Globus pallidus (tissue), 1 donor: ENCODE data around the gene B3GALNT2.
A peak's percentile ranks its signal among the peaks of the same experiment; 100 is the strongest.
"Not testable (repeated sequence)": the region's sequence is repeated elsewhere in the genome, so short reads cannot be mapped to it uniquely, and the experiment has no call there.

ENCODE experiments used
- DNase-seq: peaks from one replicate; pipeline ENCODE4 v3.0.0-alpha.2; 2015; ENCODE audit warnings: low spot score

The B3GALNT2 gene

DNA sequence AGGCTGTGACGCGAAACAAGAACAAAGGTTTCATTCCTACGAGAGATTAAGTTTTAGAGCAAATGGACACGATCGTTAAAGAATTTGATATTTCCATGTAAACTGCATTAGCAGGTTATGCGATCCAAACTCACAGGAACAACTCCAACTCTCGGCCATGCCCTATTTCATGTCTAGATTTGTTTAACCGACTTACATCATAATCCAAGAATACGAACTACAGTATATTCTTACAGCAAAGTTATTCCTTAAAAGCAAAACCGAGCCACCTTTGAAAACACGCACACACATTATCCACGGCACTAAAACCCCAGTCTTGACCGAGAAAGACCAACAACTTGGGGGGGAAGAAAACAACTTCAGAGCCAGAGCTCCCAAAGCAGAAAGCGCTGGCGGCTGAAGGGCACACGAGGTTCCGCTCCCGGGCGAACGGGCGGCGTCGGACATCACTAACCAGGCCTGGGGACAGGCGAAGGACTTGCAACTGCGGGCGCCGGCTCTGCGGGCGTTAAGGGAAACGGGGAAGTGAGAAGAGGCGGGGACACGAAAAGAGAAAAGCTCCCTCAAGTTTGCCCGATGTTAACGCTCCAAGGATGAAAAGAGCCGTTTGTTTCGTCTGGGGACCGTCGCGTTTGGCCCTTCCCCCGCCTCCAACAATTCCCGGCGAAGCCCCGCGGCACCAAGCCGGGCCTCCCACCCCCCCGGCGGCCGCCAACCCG lies 690 bp downstream of the B3GALNT2 start:
- peak; percentile 63 for DNase-seq

DNA sequence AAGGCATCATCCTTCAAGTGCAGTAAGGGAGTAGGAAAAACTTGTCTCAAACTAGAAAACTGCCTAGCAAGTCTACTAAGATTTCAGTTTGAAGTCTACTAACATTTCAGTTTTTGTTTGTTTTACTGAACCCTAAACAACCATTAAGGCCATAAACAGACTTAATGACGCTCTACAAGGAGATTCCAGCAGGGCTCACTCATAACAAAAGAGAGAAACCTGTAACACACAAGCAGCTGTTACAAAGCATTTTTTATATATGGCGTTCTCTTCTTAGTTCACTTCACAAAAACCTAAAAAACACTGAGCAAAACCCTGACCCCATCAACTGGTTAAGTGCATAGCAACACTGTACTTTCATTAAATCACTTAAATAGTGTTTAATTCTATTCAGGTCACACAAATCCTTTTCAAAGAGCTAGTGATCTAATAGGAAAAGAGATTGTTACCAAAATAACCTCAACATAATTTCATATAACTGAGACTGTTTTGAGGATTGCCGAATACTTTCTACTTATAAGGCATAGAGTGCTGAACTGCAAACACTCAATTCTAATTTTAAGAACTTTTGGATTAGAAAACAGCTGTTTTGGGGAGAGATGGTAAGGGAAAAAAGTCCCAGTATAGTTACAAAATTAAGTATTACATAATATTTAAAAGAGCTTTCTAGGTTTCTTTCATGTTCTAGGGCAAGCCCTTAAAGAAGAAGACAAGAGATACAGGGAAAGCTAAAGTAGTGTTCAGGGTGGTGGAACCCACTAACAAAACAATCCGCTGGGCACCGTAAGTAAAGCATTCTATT lies 1.4 kb downstream of the B3GALNT2 start:
- DNase-seq = peak; percentile 4

DNA sequence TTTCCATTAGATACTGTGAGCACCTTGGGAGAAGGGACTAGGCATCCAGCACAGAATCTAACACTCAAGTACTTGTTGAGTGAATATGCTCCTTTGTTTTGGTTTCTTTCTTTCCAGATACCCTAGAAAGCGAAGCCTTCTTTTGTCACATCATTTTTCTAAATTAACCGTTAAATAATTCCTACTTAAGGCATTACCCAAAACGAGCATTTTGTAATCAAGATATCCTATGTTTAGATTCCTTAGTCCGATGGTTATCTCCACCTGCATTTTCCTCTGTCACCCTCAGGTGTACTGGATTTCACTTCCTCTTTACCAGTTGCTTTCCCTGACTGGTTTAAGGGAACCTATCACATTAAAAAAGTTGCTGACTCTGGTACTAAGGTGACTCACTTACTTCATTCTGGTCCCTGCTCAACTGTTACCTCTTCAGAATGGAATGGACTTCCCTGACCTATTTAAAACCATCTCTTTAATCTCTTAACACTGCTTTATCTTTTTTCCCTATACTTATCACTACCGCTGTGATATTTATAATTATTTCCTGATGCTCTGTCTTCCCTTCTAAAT lies 3.2 kb downstream of the B3GALNT2 start:
- DNase-seq = no peak

DNA sequence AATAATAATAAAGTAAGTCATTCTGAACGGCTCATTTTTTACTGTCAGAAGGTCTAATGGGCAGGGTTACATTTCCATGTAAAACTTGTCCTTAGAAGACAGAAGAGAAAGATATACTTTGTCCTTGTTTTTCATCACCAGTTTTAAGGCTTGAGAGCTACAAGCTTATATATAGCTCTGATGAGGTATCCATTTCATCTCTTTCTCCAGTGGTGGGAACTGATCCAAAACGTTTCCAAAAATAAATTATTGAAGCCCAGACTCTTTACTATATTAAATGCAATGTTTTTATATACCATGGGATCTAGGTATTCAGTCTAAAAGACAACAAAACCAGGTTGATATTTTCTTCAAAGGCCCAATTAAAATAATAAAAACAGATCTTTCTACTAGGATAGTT lies 8.7 kb downstream of the B3GALNT2 start:
- DNase-seq = no peak

DNA sequence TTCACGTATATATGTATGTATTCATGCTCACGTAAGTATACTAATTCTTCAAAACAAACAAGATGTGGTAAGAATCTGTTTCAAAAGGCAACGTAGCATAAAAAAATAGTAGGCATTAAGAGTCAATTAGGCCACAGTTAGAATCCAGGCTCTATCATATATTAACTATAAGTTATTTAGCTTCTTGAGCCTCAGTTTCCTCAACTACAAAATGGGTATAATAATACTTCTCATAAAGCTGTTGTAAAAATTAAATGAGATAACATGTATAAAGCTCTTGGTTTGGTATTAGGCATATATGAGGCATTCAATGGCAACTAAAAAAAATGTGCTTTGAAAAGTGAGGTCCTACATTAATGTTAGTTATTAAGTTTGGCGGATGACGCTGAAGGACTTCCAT lies 9.2 kb downstream of the B3GALNT2 start:
- no peak for DNase-seq

DNA sequence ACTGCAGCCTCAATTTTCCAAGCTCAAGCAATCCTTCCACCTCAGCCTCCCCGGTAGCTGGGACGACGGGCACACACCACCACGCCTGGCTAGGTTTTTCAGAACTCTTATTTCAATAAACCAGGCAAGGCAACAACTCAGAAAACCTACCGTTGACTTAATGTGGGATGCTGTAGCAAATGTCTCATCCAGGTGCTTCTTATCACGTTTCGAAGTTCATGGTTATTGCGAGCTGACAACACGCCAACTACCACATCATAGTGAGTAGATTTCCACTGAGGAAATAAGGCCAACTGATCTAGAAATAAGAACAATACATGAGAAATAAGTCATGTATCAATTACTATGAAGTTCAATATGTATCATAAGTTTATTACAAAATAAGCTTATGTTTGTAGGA lies 9.7 kb downstream of the B3GALNT2 start:
- DNase-seq = no peak

DNA sequence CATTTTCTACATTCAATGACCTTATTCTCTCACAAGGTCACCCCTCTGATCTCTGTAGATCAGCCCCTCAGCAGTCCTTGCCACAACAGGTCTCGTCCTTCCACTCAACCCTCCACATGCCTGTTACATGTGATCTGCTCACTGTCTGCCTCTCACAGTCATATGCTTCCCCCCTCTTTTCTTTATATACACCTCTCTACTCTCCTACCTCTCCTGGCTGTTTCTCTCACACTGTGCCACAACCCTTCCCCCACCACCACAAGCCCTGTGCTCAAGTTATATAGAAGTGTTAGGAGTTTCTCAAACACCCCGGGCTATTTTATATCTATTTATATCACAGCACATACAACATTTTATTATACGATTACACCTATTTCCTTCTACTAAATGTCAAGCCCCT lies 12.6 kb downstream of the B3GALNT2 start:
- DNase-seq = no peak

DNA sequence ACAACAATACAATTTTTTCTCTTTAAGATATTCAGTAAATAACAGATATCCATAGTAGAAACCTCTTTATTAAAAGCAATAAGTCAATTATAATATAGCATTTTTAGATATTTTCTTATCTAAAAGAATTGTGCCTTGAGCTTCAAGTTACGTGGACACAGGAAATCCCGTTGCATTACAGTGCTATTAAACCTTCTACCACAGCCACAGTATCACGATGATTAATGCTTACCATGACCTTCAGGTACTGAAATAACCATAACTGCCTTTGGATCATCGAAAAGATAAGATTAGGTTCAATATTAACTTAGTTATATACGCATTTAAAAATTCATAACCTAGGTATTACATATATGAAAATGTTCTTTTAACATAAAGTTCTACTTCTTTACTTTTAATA lies 17.9 kb downstream of the B3GALNT2 start:
- DNase-seq = no peak

DNA sequence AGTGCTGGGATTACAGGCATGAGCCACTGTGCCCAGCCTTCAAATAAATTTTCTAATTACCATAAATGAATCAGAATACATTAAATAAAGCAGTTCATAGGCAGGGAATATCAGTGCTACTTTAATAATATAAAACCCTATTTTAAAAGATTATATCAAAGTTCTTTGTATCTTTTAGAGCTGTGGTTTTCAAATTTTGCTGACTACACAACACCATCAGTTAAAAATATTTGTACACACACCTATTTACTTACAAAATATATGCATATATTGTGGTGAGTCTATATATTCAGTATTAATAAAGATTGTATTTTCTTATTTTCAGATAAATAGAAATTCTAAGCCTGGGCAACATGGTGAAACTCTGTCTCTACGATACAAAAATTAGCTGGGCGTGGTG lies 18.7 kb downstream of the B3GALNT2 start:
- DNase-seq = no peak

DNA sequence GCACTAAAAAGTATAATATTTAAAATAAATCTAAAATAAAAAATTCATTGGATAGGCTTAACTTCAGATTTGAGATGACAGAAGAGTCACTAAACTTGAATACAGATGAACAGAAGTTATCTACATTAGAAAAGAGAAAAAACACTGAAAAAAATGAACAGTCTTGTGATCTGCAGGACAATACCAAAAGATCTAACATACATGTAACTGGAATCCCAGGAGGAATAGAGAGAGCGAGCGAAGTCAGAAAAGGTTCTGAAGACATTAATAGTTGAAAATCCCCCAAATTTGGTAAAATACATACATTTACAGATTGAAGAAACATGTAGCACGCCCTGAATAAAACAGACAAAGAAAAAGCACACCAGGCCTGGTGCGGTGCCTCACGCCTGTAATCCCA lies 21.2 kb downstream of the B3GALNT2 start:
- no peak for DNase-seq

DNA sequence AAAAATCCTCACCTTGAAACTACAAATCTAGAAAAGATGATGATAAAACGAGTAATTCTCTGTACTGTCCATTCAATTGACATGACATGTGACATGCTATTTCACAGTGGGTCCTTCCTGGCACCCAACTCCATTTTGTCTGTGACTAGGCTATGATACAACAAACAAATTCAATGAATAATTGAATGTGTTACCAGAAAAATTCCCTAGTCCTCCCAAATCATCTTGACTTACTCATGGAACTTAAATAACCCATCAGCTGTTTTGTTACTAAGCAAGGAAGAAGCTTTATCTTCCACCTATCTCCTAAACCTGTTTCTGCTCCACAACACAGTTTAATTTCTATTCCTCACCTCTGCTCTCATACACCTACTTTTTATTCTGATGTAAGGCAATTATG lies 30.4 kb downstream of the B3GALNT2 start:
- no peak for DNase-seq

DNA sequence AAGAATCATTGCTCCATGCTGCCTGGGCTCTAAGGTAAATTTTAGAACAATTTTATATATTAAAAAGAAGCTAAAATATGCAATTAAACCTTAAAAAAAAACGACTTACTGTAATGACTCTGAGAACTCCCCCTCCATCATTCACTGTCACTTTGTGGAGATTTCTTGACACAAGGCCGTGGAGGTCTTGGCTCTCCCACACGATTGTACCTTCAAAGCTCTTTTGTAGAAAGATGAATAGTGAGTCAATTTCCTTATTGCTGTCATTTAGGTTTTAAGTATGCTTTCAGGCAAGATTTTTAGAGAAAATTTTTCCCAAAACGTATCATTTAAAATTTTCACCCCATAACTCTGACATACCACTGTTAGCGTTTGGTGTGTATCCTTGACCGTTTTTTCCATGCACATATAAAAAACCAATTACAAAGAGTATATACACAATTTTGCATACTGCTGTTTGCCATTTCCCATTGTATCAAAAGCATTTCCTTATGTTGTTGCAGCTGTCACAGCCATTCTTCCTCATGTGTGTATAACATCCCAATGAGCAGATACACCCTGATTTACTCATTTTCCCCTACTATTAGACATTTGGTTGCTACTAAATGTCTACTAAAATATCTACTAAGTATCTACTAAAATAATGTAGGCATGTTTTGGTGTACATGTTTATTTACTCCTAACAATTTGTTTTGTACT lies 33.4 kb downstream of the B3GALNT2 start:
- no peak for DNase-seq

DNA sequence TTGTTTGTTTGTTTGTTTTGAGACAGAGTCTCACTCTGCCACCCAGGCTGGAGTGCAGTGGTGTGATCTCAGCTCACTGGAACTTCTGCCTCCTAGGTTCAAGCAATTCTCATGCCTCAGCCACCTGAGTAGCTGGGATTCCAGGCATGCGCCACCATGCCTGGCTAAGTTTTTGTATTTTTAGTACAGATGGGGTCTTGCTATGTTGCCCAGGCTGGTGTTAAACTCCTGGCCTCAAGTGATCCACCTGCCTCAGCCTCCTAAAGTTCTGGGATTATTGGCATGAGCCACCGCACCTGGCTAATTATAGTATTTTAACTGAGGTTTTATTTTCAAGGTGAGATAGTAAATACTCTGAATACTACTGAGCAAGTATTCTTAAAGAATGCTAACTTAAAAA lies 34.4 kb downstream of the B3GALNT2 start:
- not testable (repeated sequence) for DNase-seq

DNA sequence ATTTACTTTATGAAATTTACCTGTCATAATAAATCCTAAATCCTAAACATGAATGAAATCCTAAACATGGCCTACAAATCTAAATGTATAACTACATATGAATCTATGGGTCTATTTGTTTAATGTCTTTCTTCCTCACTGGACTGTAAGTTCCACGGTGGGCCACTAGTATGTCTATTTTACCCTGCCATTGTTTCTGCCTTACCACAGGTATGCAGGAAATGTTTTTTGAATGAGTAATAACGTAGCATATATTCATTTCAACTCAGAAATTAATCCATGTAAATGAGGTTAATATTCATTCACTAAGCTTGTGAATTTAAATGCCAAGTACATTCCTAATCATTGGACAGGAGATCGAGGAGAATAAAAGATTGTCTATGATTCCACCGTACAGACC lies 35.3 kb downstream of the B3GALNT2 start:
- no peak for DNase-seq

DNA sequence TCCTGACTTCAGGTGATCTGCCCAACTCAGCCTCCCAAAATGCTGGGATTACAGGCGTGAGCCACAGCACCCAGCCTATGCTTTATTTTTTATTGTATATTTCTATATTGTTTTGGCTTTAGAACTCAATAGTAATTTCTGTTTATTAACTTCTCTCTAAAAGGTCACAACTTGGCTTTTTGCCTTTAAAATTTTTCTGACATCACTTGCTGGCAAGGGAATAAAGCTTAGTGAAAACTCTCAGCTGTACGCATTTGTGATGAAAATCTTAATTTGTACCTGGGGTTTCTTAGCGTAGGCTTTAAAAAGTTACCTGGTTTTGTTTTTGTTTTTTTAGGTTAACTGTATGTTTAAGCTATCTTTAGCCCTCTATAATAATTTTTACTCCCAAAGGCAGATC lies 36.2 kb downstream of the B3GALNT2 start:
- DNase-seq = no peak

DNA sequence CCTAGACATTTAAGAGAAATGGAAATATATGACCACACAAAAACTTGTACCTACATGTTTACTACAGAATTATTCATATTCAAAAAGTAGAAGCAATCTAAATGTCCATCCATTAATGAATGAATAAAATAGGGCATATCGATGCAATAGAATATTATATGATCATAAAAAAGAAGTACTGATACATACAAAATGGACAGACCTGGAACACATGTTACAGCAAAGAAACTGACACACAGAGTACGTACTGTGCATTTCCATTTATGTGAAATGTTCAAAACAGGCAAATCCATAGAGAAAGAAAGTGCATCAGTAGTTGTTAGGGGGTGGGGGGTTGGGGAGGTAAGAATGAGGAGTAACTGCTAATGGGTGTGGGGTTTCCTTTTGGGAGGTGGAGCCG lies 39.2 kb downstream of the B3GALNT2 start:
- no peak for DNase-seq

DNA sequence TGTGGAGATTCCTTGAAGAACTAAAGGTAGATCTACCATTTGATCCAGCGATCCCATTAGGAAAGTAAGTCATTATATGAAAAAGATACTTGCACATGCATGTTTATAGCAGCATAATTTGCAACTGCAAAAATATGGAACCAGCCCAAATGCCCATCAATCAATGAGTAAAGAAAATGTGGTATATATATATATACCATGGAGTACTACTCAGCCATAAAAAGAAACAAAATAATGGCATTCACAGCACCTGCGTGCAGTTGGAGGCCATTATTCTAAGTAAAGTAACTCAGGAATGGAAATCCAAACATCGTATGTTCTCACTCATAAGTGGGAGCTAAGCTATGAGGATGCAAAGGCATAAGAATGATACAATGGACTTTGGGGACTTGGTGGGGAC lies 41.4 kb downstream of the B3GALNT2 start:
- not testable (repeated sequence) for DNase-seq

DNA sequence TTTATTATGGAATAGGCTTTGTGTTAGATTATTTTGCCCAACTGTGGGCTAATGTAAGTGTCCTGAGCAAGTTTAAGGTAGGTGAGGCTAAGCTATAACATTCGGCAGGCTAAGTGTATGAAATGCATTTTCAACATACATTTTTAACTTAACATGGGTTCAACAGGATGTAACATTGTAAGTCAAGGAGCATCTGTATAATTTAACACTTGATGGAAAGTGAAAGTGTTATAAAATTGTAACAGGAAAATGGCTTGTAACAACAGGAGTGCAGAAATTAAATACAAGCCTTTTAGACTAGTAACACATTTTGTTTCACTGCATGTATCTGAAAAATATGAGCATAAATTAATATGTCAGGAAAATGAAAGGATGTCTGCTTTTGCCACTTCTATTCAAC lies 42.3 kb downstream of the B3GALNT2 start:
- DNase-seq = no peak

DNA sequence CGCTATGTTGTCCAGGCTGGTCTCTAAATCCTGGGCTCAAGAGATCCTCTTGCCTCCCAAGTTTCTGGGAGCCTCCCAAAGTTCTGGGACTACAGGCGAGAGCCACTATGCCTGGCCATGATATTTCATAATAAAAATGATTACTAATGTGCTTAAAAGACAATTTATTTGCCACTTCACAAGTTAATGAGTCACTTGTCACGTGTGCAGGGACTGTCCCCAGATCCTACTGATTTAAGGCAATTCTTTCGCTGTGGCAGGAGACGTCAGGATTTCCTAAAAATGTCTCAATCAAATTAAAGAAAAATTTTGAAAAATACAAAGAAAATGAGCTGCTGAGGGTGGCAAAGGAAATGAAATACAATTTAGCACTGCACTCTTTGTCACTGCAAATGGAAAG lies 43.5 kb downstream of the B3GALNT2 start:
- no peak for DNase-seq

DNA sequence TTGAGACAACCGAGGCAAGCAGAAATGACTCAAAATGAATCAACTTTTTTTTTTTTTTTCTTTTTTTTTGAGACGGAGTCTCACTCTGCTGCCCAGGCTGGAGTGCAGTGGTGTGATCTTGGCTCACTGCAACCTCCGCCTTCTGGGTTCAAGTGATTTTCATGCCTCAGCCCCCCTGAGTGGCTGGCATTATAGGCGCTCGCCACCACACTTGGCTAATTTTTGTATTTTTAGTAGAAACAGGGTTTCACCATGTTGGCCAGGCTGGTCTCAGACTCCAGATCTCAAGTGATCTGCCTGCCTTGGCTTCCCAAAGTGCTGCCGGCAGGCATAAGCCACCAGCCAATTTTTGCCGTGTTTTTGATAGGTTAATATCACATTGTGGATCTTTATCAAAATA lies 46.4 kb downstream of the B3GALNT2 start:
- not testable (repeated sequence) for DNase-seq

DNA sequence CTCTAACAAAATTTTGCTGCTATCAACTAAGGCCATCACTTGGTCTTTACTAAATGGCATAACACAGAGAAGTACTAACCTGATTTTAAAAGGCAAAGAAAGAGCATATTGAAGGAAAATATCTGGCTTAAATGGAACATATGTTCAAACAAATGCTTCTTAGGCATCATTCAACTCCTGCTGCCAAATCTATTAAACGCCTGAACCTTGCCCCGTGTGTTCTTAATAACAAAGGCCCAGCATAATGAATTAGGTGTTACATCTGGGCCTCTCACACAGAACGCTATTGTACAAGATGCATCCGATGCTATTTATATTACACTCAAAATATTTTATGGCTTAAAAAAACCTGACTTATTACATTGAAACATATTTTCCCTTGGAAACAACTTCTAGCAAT lies 48.4 kb downstream of the B3GALNT2 start:
- DNase-seq = no peak

DNA sequence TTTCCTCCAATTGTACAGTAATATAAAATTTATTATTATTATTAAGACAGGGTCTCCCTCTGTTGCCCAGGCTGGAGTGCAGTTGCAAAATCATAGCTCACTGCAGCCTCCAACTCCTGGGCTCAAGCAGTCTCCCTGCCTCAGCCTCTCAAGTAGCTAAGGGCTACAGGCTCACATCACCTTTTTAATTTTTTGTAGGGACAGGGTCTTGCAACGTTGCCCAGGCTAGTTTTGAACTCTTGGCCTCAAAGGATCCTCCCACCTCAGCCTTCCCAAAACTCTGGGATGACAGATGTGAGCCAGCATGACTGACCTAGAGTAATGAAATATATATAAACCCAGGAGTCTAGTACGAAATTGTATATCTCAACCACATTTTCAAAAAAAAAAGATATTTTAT lies 49.2 kb downstream of the B3GALNT2 start:
- no peak for DNase-seq

DNA sequence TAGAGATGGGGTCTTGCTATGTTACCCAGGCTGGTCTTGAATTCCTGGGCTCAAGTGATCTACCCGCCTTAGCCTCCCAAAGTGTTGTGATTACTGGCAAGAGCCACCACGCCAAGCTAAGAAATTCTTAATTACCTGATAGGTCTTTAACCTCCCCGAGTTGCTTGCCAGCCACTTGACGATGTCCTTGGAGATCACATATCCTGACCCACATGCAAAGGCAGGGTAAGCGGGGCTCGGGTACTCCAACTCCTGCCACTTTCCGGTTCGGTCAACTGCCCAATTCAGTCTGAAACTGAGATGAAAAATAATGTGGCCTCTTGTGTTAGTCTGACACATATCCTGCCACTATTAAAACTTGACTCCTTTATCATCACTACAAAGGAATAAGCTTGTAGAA lies 50.2 kb downstream of the B3GALNT2 start:
- DNase-seq = no peak
